Ascending aorta (tissue), 2 donors: Measurements from ENCODE around the gene MARCHF9. TPM values are rescaled to one million over a fixed set of nuclear protein-coding genes. Genes with fewer than 3 reads are reported as not detected.

Experiments used
- DNase-seq, 2 donors: peaks; one replicate each; pipeline ENCODE4 v3.0.0-alpha.2; 2019; ENCODE audit warnings: low spot score in 2 of 2
- H3K27ac ChIP-seq, 2 donors: fragments of 200-600 bp; sonication (generic); one replicate each; pipeline ENCODE4 v1.5.1; 2016 to 2017; ENCODE audit warnings: mild to moderate bottlenecking in 1 of 2
- H3K27me3 ChIP-seq: fragments of 200-600 bp; sonication (generic); one replicate; pipeline ENCODE4 v1.5.1; 2017
- H3K36me3 ChIP-seq, 2 donors: fragments of 200-600 bp; sonication (generic); one replicate each; pipeline ENCODE4 v1.5.1; 2016
- H3K4me1 ChIP-seq, 2 donors: fragments of 200-600 bp; sonication (generic); one replicate each; pipeline ENCODE4 v1.5.1; 2016 to 2017; ENCODE audit warnings: mild to moderate bottlenecking in 1 of 2
- H3K4me3 ChIP-seq, 2 donors: fragments of 200-600 bp; sonication (generic); one replicate each; pipeline ENCODE4 v1.5.1; 2016 to 2017; ENCODE audit warnings: mild to moderate bottlenecking in 1 of 2
- H3K9me3 ChIP-seq, 2 donors: fragments of 200-600 bp; sonication (generic); one replicate each; pipeline ENCODE4 v1.5.1; 2016
- CTCF ChIP-seq, 3 experiments: fragments of 200-600 bp in 2 of 3; fragments of 450-650 bp in 1 of 3; sonication (generic) in 2 of 3; IDR thresholded peaks; one replicate each; pipeline ENCODE4 v1.5.1; 2016 to 2019; ENCODE audit warnings: antibody characterized with exemption in 3 of 3, mild to moderate bottlenecking in 1 of 3, moderate library complexity in 1 of 3
- intact Hi-C: fragments of 100-400 bp; cut with DNase I; formaldehyde crosslinking; loops from one replicate; pipeline ENCODE4 v1.15.1; 2023
- total RNA-seq: library from RNA; depleted of rRNA; stranded (reverse); fragments of >200 nt; gene quantifications from one replicate; pipeline ENCODE4 v1.1.0, GENCODE V29; 2016

The MARCHF9 gene
- total RNA-seq, 1 donor from 2014 or later: 8.4 TPM

DNA sequence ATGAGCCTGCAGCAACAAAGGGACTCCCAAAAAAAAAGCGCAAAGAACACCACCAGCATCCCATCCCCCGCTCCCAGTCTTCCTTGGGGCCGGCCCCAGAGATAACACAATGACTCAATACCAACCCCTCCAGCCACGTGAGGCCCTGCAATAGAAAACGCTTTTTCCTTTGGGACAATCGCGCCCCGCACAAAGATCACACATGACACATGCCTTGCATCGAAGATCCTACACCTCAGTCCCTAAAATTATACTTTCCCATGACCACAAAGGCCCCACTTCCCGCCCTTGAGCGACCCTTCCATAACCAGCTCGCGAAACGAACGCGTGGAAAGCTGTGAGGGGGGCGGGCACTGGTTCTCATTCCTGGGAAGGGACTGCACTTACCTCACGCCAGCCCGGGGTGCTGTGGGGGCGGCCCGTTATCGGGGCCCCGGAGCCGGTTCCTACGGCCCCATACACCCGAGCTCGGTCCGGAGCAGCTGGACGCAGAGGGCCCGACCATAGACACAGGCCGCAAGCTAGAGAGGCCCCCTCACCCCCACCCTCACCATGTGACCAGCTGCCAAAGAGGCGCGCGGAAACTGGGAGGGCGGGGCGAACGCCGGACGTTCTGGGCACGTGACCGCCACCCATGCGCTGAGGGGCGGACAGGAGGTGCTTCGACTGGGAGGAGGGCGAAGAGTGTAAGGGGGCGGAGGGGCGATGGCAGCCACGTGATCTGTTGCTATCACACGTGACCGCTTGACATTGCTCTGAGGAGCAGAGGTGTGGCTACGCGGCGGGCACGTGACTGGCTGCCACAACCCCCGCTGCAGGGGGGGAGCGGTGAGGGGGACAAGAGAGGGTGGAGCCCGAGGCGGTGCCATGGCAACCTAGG is 2.9 kb upstream of the MARCHF9 start, which contains the start of gene CDK4:
Gene CDK4, minus strand, starts transcription at position 523 of the 880 bp plus-strand sequence. CDS start 593 bp downstream, outside the sequence.
- H3K9me3 ChIP-seq: no peaks in the 10 kb centered on the region
- TF ChIP-seq CTCF (IDR thresholded peaks at IDR 0.05): no peak
- H3K4me1 ChIP-seq: peaks cover 2 to 17% of the 10 kb centered on the region in 2 donors
- DNase-seq: peak; percentile 99 to 100
- no peaks in the 10 kb centered on the region for H3K27me3 ChIP-seq
- peak within 1 kb of the TSS; percentile 89 for H3K27ac ChIP-seq
- peak within 1 kb of the TSS; percentile 70 to 77 for H3K4me3 ChIP-seq
- H3K36me3 ChIP-seq: peaks cover 20 to 33% of the 10 kb centered on the region in 2 donors
- intact Hi-C loops: loop anchor here (1.0 to 5.0 kb wide), 3 partner anchors 8 to 135 kb away; no protein-coding TSS in a partner anchor

DNA sequence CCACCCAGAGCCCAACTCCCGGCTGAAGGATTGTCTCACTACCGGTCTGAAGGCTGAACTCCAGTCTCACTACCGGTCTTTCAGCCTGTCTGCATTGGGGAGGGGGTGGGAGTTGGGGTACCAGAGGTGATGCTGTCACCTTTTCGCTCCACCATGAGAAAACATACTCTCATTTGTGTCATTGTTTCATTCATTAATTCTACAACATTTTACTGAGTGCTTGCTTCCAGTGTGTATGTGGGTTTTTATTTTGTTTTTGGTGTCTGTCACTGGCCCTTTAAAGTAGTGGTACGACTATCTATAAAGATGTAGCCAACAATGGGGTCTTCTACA is 2.3 kb upstream of the MARCHF9 start:
- H3K27ac ChIP-seq: peak overlapping the region; percentile 29 to 53
- H3K9me3 ChIP-seq: no peaks in the 10 kb centered on the region
- TF ChIP-seq CTCF (IDR thresholded peaks at IDR 0.05): no peak
- no peak for DNase-seq
- peak overlapping the region; percentile 34 to 70 for H3K4me3 ChIP-seq
- peaks cover 13 to 27% of the 10 kb centered on the region in 2 donors for H3K36me3 ChIP-seq
- peaks cover 2 to 17% of the 10 kb centered on the region in 2 donors for H3K4me1 ChIP-seq
- H3K27me3 ChIP-seq: no peaks in the 10 kb centered on the region
- intact Hi-C loops: loop anchor here (1.0 to 5.0 kb wide), 3 partner anchors 8 to 135 kb away; no protein-coding TSS in a partner anchor

DNA sequence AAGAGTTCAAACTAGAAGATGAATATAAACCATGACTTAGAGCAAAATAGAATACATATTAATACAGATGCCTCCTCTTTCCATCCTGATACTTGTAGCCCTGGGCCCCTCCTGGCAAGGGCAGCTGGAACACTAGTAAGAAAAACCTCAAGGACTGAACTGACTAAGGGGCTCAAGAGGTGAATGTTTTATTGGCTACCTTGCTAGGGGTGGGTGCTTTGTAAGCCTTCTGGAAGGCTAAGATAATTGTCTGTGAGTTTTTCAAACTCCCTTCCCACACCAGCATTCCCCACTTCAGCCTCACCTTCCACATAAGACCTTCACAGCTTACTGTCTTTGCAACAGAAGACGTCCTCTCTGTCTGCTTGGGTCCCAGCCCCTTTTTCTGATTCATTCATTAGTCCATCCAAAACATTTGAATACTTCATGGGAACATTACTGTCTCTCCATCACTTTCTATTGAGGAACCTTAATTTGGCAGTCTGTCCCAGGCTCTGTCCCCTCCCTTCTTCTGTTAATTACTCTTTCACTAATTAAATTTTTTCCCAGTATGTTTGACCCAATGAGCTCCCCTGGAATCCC is 1.1 kb upstream of the MARCHF9 start:
- peaks cover 11 to 27% of the 10 kb centered on the region in 2 donors for H3K36me3 ChIP-seq
- no peak overlapping the region for H3K27ac ChIP-seq
- no peaks in the 10 kb centered on the region for H3K27me3 ChIP-seq
- no peak for DNase-seq
- H3K9me3 ChIP-seq: no peaks in the 10 kb centered on the region
- peaks cover 2 to 17% of the 10 kb centered on the region in 2 donors for H3K4me1 ChIP-seq
- H3K4me3 ChIP-seq: peak overlapping the region in 1 of 2 donors; percentile 93
- intact Hi-C loops: loop anchor here (5.0 kb wide), 1 partner anchor 133 kb away; no protein-coding TSS in a partner anchor
- TF ChIP-seq CTCF (IDR thresholded peaks at IDR 0.05): no peak

DNA sequence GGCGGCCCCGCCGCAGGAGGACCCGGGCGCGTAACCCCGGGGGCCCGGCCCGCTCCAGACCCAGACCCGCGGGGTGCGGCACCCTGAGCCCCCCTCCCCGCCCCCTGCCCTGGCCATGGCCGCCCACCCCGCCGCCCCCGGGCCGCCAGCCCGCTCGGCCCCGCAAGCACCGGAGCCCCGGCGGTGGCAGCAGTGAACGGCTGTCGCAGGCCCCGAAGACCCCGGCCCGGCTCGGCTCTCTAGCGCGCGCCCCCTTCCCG is 221 bp downstream of the MARCHF9 start:
- no peak for TF ChIP-seq CTCF (IDR thresholded peaks at IDR 0.05)
- no peaks in the 10 kb centered on the region for H3K9me3 ChIP-seq
- intact Hi-C loops: no loop called here
- DNase-seq: no peak
- H3K4me3 ChIP-seq: peak overlapping the region; percentile 89 to 93
- peak overlapping the region in 1 of 2 donors; percentile 22 for H3K27ac ChIP-seq
- peaks cover 2 to 17% of the 10 kb centered on the region in 2 donors for H3K4me1 ChIP-seq
- H3K27me3 ChIP-seq: no peaks in the 10 kb centered on the region
- peaks cover 7 to 19% of the 10 kb centered on the region in 2 donors for H3K36me3 ChIP-seq

- Histone ChIP-seq H3K36me3 (peaks cover 7 to 14% of the 10 kb centered on the region in 2 donors), H3K9me3 (no peaks in the 10 kb centered on the region), H3K27me3 (no peaks in the 10 kb centered on the region), H3K4me1 (peaks cover 2 to 17% of the 10 kb centered on the region in 2 donors), H3K27ac (peak overlapping the region in 1 of 2 donors; percentile 22), H3K4me3 (peak overlapping the region; percentile 89 to 93)
- intact Hi-C loops: no loop called here
- no peak for DNase-seq
- TF ChIP-seq CTCF (IDR thresholded peaks at IDR 0.05): no peak
These were observed 810 bp downstream of the MARCHF9 start for GRCh38 chr12:57755454-57756372.
